Activated CD4-positive, alpha-beta T cell treated with anti-CD3 and anti-CD28 coated beads, Interleukin-10, Interleukin-2, amounts not matched to agents 100 ng/mL and 50 ng/mL, durations not matched to agents 16 hours and 8 hours (primary cell): ENCODE measurements around the gene OLIG3.

ENCODE experiments used
- DNase-seq: peaks from one replicate; pipeline ENCODE4 v3.0.0-alpha.2; 2020

Gene OLIG3

GRCh38 chr6:137495703-137496336, 1.6 kb upstream of the OLIG3 start:
- no peak for DNase-seq

- no peak for DNase-seq
These were observed 951 bp upstream of the OLIG3 start for GRCh38 chr6:137494988-137495702.

- peak; percentile 29 for DNase-seq
These were observed 766 bp downstream of the OLIG3 start for GRCh38 chr6:137493218-137494038.

DNA sequence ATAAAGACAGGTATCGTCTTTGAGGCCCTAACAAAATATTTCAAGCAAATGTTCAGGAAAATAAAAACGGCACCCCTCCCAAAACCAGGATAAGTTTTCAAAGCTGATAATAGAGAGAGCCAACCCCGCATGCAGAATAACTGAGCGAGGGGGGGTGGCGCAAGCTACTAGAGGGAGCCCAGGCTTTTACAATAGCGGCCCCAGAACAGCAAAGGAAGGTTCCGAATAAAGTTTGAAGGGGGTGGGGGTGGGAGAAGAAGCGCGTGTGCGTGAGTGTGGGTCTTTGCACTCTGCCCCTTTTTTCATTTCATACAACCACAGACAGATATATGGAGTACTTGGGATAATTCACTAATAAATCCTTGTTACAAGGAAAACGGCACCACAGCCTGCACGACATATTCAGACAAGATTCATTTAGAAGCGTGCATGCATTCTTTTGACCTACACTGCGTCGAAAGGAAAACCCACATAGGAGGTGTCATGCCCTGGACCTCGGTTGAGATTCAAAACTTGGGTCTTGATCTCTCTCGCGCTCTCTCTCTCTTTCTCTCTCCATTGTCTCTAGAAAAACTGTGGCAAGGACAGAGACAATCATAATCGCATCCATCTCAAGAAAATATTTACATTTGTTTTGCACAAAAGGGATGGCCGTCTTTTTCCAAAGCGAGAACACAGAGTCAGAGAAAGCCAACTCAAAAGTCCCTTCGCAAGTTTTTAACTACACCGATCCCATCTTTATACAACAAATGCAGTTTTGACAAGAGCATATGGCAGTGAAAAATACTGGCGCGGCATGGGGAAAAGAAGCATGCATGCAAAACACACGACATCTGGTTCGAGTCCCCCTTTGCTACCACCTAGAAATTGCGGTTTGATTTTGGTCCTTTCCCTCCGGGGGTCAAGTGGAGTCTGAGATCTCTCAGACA, 1.6 kb downstream of the OLIG3 start:
- DNase-seq, result no peak

DNA sequence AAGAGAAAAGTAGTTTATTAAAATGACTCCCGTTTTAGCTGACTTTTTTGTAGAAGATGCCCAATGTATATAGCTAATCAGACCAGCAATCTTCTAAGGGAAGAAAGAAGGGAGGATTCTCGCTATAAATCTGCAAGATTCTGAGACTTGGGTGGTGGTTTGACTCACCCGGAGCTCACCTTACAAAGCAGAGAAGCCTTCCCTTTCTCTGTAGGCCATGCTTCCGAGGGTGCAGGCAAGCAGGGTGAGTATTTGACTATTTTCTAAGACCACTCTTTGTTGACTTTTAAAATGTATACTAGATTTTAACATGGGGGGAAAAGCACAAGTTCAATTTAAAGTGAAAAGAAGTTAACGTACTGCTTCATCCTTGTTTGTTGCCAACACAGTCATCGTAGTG, 2.7 kb downstream of the OLIG3 start:
- DNase-seq, result peak; percentile 44

GRCh38 chr6:137490961-137491360, 3.2 kb downstream of the OLIG3 start:
- no peak for DNase-seq

- DNase-seq, result no peak
These were observed 3.9 kb downstream of the OLIG3 start for GRCh38 chr6:137490006-137490905.

DNA sequence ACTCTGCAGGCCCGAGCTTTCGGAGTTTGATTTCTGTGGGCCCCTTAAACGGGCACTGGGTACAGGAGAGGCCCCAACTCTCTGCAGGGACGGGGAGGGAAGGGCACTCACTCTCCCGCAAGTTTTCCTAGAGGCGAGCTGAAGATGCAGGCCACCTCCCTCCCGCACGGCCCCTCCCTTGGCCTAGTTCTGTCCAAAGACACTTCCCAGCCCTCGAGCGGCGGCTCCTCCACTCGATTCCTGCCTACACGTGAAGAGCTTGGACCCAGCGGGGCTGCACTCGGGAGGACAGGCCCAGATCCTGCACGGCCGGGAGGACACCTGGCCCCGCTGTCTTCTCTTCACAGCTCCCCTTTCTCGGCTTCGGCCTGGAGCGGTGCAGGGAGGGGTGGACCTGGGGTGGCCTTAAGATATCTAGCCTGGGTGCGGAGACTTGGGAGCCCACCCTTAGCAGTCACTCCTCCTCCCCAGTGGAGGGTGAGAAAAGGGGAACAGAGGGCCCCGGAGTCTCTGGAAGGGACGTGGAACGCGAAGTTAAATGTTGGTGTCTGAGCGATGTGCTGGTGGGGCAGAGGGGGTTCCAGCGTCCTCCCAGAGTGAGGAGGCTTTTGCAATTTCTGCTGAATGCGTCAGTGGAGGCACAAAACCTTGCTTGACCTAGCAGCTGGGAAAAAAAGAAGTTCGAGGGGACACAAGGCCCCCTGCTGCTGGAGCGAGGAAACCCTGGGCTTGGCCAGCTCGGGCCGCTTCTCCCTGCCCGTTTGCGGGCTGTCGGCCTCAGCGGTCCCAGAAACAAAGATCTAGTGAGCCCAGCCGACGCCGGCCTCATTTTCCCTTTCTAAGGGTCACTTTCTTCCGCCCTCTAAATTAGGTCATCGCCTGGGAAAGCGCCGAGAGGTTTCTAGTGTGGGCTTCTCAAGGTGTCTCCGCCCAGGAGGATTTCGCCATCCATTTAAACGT, 4.9 kb downstream of the OLIG3 start:
- DNase-seq, result no peak

DNA sequence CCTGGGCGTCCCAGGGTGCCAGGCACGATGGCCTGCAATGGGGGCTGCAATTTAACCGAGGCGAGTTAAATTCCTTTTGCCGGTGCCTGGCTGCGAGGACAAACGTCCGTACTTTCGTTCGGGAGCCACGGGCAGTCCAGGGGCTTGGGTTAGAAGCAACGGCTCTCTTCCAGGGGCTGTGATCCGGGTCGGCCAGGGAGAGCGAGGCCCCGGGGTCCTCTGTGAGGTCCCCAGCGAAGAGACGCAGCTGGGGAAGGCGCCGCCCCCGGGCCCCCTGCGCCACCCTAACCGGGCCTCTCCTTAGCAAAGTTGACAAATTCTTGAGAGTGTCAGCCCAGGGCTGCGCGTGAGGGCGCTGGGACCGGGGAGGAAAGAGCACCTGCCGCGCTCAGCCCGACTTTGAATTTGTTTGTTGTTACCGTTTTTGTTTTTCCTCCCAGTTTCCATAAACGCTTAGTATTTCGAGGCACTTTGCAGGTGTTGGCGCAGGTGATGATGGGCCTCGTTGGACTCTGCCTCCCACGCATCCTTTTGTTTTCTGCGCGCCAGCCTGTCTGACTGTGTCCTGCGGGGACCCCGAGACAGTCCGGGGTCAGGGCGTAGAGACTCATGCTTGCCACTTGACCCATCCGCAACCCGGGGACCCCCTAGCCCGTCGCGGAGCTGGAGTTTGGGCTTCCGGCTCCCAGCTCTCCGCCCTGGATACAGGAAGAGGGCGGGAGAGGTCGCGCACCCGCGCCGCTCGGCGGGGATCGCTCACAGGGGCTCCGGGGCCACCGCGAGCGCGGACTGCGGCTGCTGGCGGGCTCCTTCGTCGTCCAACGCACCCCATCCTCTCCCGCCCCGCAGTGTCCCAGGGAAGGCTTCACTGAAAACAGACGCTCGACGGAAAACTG, 5.8 kb downstream of the OLIG3 start:
- no peak for DNase-seq

DNA sequence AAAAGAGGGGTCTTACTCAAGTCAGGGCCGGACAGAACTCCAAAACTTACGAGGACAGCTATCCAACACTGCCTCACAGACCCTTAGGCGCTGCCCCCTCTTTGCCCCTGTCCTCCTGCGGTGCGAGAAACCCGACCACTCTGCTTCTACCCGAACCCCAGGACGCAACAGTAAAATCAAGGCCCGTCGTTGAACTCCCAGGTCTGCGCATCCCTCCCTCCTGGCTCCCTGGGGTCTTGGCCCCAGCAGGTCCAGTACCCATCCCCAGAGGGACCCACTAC, 6.4 kb downstream of the OLIG3 start:
- no peak for DNase-seq

- no peak for DNase-seq
These were observed 6.9 kb downstream of the OLIG3 start for GRCh38 chr6:137487181-137487868.

DNA sequence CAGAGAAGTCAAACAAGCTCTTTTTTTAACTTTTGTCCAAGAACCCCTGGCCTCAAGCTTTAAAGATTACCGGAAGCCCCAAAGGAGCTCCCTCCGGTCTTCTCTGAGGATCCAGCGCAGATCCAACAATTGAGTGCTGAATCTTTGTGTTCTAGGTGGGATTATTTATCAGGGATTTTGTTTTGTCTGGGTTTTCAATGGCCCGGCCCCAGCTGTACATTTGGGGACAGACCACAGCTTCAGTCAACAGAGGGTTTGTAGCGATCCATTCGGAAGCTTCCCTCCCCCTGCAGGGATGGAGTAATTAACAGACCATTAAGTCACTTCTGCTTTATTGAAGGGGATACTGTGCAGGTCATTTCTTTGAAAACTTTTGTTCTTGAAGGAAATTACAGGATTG, 7.8 kb downstream of the OLIG3 start:
- DNase-seq, result no peak

- no peak for DNase-seq
These were observed 13.8 kb downstream of the OLIG3 start for GRCh38 chr6:137480431-137480830.

GRCh38 chr6:137475103-137475502, 19.1 kb downstream of the OLIG3 start:
- no peak for DNase-seq

DNA sequence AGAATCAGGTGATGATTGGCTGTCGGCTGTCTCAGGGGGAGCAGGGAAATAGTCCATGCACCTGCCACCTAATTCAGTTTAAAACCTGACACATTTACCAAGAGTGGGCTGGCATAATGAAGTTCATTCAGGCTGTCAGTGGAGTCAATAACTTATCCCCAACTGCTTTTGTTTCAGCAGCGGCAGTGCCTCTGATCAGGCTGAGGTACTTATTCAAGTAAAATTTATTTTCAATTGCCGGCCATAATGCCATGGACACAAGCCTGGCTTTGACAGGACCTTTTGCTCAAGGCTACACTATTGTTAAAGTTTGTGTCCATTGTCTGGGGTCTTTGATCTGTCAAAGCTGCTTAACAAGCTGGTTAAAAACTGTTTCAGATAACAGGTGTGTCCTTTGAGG, 20.6 kb downstream of the OLIG3 start:
- DNase-seq, result no peak

DNA sequence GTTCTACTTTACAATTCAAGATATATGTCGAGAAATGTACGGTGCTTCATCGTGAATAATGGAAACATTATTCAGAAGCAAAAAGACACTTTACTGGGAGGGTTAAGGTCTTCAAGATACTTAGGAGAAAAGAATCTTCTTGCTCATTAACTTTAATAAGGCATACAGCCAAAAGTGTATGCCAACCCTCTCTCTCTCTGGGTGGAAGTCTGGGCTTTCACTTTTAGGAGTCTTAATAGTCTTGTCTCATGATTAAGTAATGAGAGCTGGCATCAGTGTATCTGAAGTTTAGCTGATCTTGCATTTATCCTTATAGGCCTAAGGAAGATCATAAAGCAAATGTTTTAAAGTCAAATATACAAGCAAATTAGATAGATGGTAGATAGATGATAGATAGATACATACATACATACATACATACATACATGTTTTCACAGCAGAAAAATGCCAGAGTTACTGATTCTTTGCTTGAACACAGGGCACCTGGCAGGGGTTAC, 21.5 kb downstream of the OLIG3 start:
- DNase-seq, result no peak

DNA sequence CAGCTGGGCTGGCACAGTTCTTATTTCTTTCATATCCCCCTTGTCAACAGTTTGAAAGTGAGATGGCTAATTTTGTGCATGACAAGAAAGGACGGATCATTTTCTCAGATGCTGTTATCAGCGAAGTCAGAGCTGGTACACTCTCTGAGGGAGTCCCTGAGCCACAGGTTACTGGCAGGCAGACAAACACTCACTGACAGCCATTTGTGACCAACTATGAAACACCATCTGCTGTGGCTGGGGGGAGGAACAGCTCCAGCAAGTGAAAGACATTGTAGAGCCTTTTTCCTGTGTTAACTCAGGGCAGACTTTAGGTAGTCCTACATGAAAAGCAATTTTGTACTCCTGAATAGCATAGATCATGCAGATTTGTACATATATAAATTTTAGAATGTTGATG, 22.2 kb downstream of the OLIG3 start:
- DNase-seq, result no peak

DNA sequence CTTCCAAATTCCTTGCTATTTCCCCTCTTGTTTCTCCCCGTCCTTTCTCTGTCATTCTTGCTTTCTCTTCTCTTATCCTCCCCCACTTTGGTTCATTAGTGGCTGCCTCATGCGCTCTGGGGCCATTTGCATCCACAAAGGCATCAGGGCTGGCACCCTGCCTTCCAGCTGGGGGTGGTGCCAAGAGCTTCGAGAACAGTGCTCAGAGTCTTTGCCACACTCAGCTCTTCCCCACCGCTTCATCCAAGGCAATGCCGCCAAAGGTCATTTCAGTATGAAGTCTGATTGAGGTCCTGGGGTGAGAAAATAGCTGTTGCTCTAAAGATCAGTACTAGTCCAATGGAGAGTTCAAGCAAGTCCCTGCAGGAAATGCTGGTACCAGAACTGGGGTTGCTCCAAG, 22.7 kb downstream of the OLIG3 start:
- no peak for DNase-seq

GRCh38 chr6:137467211-137467610, 27.0 kb downstream of the OLIG3 start:
- DNase-seq, result no peak
